ENCODE measurements around the gene GNL2. TPM values are rescaled to one million over a fixed set of nuclear protein-coding genes. Genes with fewer than 3 reads are reported as not detected.

Gene GNL2
- total and polyA plus RNA-seq, 4 donors = 14.8 to 29.2 (median 21.3) TPM

GRCh38 chr1:37557402-37557801, 38.3 kb downstream of the GNL2 start:
- peaks cover 1 to 27% (median 16%) of the 10 kb centered on the region in 4 donors for H3K4me1 ChIP-seq (ENCODE audit: control insufficient read depth in 4 of 4, insufficient read depth in 4 of 4, low read length in 3 of 4)
- H3K27me3 ChIP-seq (ENCODE audit: control insufficient read depth in 4 of 4, insufficient read depth in 4 of 4, low read length in 3 of 4) = no peaks in the 10 kb centered on the region
- WGBS = 83% methylated on average over 3 of the region's 3 CpGs
- TF ChIP-seq GABPA (IDR thresholded peaks at IDR 0.05 in 1 of 2, conservative IDR thresholded peaks at IDR 0.05 in 1 of 2) (no peak), JUND (IDR thresholded peaks at IDR 0.05) (no peak), YY1 (IDR thresholded peaks at IDR 0.05) (no peak), SP1 (IDR thresholded peaks at IDR 0.05) (no peak), RAD21 (IDR thresholded peaks at IDR 0.05) (no peak), HNF4A (conservative IDR thresholded peaks at IDR 0.05) (no peak), CTCF (IDR thresholded peaks at IDR 0.05; ENCODE audit: low read depth, low read length, missing input control) (no peak), FOXA1 (IDR thresholded peaks at IDR 0.05) (no peak), RXRA (IDR thresholded peaks at IDR 0.05) (no peak), ZBTB33 (IDR thresholded peaks at IDR 0.05) (no peak)
- TF ChIP-seq, protein P1, sequence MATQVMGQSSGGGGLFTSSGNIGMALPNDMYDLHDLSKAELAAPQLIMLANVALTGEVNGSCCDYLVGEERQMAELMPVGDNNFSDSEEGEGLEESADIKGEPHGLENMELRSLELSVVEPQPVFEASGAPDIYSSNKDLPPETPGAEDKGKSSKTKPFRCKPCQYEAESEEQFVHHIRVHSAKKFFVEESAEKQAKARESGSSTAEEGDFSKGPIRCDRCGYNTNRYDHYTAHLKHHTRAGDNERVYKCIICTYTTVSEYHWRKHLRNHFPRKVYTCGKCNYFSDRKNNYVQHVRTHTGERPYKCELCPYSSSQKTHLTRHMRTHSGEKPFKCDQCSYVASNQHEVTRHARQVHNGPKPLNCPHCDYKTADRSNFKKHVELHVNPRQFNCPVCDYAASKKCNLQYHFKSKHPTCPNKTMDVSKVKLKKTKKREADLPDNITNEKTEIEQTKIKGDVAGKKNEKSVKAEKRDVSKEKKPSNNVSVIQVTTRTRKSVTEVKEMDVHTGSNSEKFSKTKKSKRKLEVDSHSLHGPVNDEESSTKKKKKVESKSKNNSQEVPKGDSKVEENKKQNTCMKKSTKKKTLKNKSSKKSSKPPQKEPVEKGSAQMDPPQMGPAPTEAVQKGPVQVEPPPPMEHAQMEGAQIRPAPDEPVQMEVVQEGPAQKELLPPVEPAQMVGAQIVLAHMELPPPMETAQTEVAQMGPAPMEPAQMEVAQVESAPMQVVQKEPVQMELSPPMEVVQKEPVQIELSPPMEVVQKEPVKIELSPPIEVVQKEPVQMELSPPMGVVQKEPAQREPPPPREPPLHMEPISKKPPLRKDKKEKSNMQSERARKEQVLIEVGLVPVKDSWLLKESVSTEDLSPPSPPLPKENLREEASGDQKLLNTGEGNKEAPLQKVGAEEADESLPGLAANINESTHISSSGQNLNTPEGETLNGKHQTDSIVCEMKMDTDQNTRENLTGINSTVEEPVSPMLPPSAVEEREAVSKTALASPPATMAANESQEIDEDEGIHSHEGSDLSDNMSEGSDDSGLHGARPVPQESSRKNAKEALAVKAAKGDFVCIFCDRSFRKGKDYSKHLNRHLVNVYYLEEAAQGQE (IDR thresholded peaks at IDR 0.05) = no peak
- TF ChIP-seq, protein P2, sequence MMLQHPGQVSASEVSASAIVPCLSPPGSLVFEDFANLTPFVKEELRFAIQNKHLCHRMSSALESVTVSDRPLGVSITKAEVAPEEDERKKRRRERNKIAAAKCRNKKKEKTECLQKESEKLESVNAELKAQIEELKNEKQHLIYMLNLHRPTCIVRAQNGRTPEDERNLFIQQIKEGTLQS (IDR thresholded peaks at IDR 0.05) = no peak
- DNase-seq (ENCODE audit: low spot score) = no peak
- peaks cover 0 to 5% (median 2%) of the 10 kb centered on the region in 4 donors for H3K36me3 ChIP-seq (ENCODE audit: control insufficient read depth in 4 of 4, insufficient read depth in 3 of 4, low read depth in 1 of 4, low read length in 3 of 4)
- no peaks in the 10 kb centered on the region for H3K9me3 ChIP-seq (ENCODE audit: control insufficient read depth in 4 of 4, low read length in 3 of 4)
- peak overlapping the region in 2 of 3 donors; percentile 30 to 65 for H3K4me3 ChIP-seq (ENCODE audit: low read depth in 1 of 3, low read length in 3 of 3)
- H3K9ac ChIP-seq (ENCODE audit: low read depth in 1 of 2, low read length in 2 of 2) = no peak overlapping the region
- H3K27ac ChIP-seq (ENCODE audit: low read depth in 1 of 2, low read length in 2 of 2) = no peak overlapping the region

DNA sequence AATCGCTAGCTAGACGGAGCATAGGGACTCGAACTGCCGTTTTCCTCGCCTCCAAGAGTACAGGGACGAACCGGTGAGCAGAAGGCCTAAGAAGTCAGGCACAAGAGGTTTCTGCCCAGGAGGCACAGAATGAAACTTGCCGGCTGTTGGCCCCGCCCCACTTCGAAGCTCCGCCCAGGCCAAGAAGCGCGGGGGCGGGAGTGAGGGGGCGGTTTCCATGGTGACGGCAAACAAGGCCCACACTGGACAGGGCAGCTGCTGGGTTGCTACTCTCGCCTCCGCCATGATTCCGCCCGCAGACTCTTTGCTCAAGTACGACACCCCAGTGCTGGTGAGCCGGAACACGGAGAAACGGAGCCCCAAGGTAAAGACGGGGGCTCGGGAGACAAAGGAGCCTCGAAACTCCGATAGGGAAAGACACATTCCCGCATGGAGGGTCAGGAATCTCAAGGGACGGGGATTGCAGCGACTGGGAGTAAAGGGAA, 39.0 kb downstream of the GNL2 start, which contains the start of gene DNALI1:
TSS of gene DNALI1 (plus strand) at position 229 of the 485 bp plus-strand sequence. CDS start at position 284, 55 bp downstream.
- TF ChIP-seq, protein P3, sequence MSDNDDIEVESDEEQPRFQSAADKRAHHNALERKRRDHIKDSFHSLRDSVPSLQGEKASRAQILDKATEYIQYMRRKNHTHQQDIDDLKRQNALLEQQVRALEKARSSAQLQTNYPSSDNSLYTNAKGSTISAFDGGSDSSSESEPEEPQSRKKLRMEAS (IDR thresholded peaks at IDR 0.05) = peak; percentile 63
- TF ChIP-seq YY1 (IDR thresholded peaks at IDR 0.05) (peak; percentile 90), GABPA (IDR thresholded peaks at IDR 0.05 in 1 of 2, conservative IDR thresholded peaks at IDR 0.05 in 1 of 2) (peak in 1 of 2 donors; percentile 74), SP1 (IDR thresholded peaks at IDR 0.05) (peak; percentile 25), EGR1 (IDR thresholded peaks at IDR 0.05; ENCODE audit: low read depth in 2 of 2) (peak; percentile 99 to 100), HNF4A (conservative IDR thresholded peaks at IDR 0.05) (no peak), RAD21 (IDR thresholded peaks at IDR 0.05) (peak; percentile 8 to 36), RXRA (IDR thresholded peaks at IDR 0.05) (no peak)
- peaks cover 1 to 31% (median 18%) of the 10 kb centered on the region in 4 donors for H3K4me1 ChIP-seq (ENCODE audit: control insufficient read depth in 4 of 4, insufficient read depth in 4 of 4, low read length in 3 of 4)
- peaks cover under 1 to 6% (median 3%) of the 10 kb centered on the region in 4 donors for H3K36me3 ChIP-seq (ENCODE audit: control insufficient read depth in 4 of 4, insufficient read depth in 3 of 4, low read depth in 1 of 4, low read length in 3 of 4)
- H3K9ac ChIP-seq (ENCODE audit: low read depth in 1 of 2, low read length in 2 of 2) = peak within 1 kb of the TSS in 1 of 2 donors; percentile 34
- peak within 1 kb of the TSS; percentile 11 to 65 (median 30) for H3K4me3 ChIP-seq (ENCODE audit: low read depth in 1 of 3, low read length in 3 of 3)
- no peaks in the 10 kb centered on the region for H3K27me3 ChIP-seq (ENCODE audit: control insufficient read depth in 4 of 4, insufficient read depth in 4 of 4, low read length in 3 of 4)
- H3K27ac ChIP-seq (ENCODE audit: low read depth in 1 of 2, low read length in 2 of 2) = peak within 1 kb of the TSS in 1 of 2 donors; percentile 22
- peak; percentile 86 for DNase-seq (ENCODE audit: low spot score)
- no peaks in the 10 kb centered on the region for H3K9me3 ChIP-seq (ENCODE audit: control insufficient read depth in 4 of 4, low read length in 3 of 4)
- 10% methylated on average over 31 of the region's 31 CpGs for WGBS

All from liver (tissue), 9 donors.